GM18526 (cell line): ENCODE results near the gene THOC5.
A peak's percentile ranks its signal among the peaks of the same experiment; 100 is the strongest.

Source experiments
- POLR2A ChIP-seq: IDR thresholded peaks from 3 replicates; pipeline ENCODE4 v1.6.1; 2011; ENCODE audit not compliant: insufficient read length; ENCODE audit errors: extremely low read depth

THOC5 gene

DNA sequence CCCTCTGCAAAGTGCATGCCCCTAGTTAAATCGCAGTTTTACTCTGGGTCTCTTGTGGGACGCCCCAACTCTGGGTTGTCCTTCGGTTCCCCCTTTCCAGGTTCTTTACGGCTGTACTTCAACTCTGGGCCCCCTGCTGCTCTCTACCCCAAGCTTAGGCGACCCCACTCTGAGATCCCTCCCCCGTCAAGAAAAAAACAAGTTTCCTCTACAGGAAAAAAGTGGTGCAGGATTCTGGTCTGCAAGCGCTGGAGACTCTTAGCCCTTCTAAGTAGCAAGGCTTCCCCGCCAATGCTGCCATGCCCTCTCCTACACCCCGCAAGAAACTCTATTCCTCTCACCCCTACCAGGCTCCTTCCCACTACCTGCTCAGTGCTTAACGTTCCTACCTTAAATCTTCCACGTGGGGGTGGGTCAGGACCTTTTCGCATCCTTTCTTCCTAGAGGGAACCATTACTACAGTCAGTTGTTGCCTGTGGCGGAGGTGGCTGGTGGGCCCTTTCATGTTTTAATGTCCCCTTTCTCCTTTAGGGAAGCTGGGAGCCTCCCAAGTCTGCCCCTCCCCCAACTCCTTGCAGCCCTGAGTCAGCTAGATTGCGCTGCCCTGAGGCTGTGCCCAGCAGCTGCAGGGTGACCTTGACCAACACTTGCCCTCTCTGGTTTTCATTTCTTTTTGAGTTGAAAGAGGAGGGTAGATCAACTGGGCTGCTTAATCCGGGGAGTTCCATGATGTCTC is 72.1 kb downstream of the THOC5 start:
- no peak for TF ChIP-seq POLR2A

DNA sequence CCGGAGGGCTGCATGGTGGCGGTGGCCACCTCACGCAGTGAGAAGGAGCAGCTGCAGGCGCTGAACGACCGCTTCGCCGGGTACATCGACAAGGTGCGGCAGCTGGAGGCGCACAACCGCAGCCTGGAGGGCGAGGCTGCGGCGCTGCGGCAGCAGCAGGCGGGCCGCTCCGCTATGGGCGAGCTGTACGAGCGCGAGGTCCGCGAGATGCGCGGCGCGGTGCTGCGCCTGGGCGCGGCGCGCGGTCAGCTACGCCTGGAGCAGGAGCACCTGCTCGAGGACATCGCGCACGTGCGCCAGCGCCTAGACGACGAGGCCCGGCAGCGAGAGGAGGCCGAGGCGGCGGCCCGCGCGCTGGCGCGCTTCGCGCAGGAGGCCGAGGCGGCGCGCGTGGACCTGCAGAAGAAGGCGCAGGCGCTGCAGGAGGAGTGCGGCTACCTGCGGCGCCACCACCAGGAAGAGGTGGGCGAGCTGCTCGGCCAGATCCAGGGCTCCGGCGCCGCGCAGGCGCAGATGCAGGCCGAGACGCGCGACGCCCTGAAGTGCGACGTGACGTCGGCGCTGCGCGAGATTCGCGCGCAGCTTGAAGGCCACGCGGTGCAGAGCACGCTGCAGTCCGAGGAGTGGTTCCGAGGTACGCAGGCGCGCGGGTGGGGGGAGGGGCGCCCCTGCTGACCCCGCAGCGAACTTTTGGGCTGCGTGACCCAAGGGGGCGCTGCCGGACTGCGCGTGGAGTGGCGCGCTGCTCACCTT is 72.9 kb downstream of the THOC5 start:
- TF ChIP-seq POLR2A, result peak; percentile 33

DNA sequence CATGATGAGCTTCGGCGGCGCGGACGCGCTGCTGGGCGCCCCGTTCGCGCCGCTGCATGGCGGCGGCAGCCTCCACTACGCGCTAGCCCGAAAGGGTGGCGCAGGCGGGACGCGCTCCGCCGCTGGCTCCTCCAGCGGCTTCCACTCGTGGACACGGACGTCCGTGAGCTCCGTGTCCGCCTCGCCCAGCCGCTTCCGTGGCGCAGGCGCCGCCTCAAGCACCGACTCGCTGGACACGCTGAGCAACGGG is 73.4 kb downstream of the THOC5 start:
- no peak for TF ChIP-seq POLR2A

DNA sequence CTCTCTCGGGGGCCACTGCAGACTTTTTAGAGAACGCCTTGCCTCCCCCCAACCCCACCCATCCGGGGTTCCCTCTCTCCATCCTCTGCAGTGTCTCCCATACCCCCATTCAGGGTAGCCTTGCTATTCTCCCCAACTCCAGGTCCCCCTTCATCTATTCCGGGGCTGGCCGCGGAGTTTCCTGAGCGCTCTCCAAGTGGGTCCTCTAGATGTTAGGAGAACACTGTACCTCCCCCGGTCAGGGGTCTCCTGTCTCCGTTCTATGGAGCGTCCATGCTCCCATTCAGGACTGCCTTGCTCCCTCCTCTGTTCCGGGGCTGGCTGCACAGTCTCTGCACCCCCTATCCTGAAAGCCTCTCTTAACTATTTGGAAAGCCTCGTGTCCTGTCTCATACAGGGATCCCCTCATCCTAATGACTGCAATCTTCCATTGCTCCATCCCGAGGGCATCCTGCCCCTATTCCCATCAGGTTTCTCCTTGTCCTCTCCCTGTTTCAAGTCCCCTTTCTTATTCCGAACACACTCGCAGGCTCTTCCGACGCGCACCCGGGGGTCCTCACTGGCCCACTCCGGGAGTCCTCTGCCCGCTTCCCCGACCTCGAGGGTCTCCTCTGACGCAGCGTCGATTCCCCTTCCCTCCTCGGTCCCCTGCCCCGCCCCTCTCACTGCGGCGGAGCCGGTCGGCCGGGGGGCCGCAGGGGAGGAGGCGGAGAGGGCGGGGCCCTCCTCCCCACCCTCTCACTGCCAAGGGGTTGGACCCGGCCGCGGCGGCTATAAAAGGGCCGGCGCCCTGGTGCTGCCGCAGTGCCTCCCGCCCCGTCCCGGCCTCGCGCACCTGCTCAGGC is 73.9 kb downstream of the THOC5 start, which contains the start of gene NEFH:
NEFH (plus strand) TSS at position 802 of the 845 bp plus-strand sequence. CDS start 45 bp downstream, outside the sequence.
- peak; percentile 38 for TF ChIP-seq POLR2A

DNA sequence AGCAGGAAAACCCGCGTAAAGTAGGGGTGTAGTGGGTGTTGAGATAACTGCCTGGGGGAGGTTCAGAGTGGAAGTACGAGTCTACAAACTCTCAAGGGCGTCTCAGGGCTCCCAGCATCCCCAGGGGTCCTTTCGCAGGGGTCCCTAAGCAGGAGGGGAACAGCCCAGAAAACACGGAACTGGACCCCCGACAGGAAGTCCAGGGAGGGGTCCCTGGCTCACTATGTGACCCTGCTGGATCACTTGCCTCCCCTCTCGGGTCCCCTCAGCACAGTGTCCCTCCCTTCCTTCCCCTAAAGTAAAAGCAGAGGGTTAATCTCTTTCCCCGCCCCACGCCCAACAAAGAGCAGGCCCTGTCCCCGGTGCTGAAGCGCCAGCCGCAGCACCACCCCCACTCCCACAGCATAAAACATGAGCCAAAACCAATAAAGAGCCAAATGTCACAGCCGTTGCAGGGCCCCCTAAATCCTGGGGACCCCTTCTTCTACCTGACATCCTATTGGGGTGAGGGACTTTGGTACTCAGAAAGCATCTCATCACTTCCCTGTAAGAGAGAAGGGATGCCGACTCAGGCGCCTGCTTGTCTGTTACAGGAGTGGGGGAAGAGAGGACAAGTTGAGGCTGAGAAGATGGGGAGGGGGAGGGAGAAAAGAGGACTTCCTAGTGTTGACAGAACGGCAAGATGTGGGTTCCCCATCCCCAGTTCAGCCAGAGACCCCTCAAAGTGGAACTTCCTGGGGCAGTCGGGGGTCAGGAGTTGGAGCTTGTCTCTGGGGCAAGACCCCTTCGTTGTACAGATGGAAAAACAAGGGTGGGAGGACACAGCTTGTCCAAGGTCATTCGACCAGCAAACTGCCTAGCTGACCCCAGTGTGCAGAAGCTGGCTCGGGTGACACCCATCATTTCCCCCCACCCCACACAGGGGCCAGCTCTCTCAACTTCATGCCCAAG is 75.0 kb downstream of the THOC5 start:
- no peak for TF ChIP-seq POLR2A

DNA sequence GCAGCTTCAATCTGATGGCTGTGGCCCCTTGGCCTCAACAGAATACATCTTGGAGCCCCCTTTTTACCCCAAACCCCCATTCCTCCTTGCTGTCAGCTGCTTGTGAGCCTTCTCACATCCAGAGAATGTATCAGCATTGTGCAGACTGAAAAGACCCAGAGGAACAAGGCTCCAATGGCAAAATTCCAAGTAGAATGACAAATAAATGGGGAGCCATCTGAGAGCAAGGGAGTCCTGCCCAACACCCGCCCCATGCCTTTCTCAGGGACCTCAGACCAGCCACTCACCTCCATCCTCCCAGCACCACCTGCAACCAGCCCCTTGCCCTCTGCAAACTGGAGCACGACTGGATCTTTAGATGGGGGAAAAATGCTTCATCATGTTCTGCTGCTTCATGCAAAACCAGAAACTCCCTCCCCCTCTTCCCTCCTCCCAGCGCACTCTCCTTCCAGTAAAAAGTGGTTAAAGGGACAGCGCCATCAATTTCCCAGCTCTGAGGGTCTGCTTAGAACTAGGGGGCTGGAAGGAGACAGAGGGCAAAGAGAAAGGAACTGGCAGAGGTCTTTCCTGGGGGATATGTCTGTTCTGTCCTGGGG is 75.7 kb downstream of the THOC5 start:
- no peak for TF ChIP-seq POLR2A

DNA sequence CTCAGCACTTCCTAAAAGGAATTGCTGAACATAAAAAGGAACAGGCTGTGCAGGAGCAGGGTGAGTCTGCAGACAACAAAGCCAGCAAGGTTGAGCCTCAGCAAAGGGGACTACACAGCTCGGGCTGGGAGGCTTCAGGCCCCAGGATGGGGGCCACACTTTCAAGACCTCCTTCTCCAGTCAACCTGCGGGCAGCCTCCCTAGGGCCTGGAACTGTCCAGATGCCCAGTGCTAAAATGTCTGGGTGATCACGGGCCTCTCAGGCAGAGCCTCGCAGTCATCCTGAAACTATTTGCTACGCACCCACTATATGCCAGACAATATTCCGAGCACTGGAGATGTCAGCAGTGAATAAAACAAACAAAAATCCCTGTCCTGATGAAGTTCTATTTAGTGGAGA is 77.4 kb downstream of the THOC5 start:
- no peak for TF ChIP-seq POLR2A

DNA sequence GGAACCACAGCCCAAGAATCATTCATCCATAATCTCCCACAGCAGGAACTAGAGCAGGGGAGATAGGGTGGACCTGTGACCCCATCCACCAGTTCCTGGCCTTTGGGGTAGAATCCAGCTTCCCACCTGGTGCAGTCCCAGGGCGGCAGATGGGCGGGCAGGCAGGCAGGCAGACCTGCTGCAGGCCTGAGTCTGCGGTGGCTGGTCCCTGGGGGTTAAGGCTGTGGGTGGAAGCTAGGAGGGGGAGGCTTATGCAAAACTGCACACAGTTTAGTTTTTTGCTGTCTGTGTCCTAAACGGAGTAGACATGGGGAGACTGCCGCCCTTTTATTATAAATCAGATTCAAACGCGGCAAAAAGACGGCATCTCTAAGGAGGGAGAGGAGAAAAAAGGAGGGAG is 78.0 kb downstream of the THOC5 start:
- TF ChIP-seq POLR2A, result no peak

DNA sequence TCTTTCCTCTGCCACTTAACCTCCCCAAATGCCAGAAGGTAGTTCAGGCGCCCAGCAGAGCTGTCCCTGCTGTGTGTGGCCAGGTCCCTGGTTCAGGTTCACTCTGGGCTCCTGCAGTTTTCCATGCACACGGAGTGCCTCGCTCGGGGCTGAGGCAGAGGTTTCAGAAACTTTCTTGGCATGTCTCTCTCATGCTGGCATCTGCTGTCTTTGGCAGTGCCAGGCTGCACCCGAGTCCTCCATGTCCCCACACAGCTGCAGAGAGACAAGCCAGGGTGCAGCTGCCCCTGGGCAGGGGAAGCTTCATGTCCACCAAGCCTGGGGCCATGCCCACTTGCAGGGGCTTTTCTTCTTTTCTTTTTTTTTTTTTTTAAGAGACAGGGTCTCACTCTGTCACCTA is 80.6 kb downstream of the THOC5 start:
- no peak for TF ChIP-seq POLR2A

DNA sequence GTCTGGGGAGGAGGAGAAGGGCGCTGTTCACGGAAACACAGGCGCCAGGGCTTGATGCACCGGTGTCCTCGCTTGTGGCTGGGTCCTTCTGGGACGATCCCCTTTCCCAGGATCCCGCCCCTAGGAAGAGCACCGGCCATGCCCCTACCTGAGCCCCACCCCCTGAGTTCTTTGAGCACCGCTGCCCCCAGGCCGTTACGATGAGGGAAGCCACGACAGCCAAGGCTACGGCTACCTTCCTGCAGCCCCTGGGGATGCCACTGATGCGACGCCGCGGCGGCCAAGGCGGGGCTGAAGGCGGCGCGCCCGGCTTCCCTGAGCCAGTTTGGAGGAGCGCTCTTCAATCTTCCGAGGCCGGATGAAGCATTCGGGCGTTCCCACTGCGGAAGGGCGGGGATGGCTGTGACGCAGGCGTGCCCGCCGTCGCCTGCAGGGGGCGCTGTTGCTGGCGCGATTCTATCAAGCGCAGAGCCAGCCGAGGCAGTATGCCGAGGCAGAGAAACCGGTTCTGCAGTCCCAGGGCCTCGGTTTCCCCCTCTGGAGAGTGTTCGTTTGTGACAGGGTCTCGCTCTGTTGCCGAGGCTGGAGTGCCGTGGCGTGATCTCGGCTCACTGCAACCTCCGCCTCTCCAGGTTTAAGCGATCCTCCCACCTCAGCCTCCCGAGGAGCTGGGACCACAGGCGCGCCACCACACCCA is 83.2 kb downstream of the THOC5 start:
- TF ChIP-seq POLR2A, result no peak

DNA sequence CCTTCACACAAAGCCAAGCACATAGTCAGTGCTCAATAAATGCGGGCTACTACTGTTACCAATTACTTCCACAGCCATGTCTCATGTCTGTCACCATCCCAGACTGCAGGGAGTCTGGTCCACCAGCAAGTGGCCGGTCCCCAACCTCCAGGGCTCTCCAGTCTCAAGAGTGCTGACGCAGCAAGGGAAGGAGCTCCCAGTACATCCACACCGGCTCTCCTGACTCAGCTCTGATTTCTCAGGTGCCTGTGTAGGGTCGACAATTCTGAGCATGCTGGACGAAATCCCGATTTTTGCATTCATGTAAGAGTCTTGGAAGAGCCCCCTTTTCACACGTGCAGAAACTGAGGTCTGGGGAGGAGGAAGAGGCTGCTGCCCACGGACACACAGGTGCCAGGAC is 83.8 kb downstream of the THOC5 start:
- no peak for TF ChIP-seq POLR2A

DNA sequence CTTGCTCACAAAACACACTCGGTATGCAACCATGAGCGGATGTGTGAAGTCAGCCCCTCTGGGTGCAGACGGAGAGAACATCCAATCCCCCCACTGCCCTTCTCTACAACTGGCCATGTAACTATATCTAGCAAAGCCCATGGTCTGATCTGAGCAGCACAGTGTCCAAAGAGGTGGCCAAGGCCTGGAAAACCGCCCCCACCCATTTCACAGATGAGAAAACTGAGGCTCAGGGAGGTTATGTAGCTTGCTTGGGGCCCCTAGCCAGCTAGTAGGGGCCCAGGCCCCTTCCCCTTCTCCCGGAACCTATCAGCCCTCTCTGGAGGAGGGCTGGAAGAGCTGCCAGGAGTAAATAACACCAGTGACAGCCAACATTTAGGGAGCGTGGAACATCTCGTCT is 89.0 kb downstream of the THOC5 start:
- no peak for TF ChIP-seq POLR2A

DNA sequence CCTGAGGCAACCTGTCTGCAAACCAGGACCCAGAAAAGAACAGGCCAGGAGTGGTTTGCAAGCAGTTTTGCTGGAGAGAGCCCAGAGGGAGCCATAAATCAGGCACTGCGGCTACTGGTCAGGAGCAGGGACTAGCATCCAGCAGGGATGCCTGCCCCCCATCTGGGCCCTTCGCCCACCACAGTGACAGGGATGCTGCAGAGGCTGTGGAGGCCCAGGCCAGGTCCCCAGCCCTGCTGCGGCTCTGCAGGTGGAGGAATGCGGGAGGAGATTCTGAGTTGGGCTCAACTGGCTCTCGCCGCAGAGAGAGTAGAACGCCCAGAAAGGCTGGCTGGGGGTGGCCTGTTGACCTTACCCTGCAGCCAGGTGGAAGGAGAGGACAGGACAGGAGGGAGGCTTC is 89.9 kb downstream of the THOC5 start:
- TF ChIP-seq POLR2A, result no peak

DNA sequence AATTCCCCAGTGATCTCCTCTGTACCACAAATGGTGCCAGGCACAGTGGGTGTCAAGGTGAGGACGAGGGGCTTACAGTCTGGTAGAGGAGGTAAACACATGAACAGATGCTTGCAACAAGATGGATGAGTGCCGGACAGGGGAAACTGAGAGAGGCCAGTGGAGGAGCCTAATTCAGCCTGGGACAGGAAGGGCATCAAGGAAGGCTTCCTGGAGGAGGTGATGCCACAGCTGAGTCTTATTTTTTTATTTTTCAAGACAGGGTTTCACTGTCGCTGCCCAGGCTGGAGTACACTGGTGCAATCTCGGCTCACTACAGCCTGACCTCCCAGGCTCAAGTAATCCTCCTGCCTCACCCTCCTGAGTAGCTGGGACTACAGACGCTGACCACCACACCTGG is 92.3 kb downstream of the THOC5 start:
- no peak for TF ChIP-seq POLR2A
